ENCODE results near the gene RAD18.

GRCh38 chr3:8983026-8983425, 19.8 kb upstream of the RAD18 start:
- TF ChIP-seq, protein P1, sequence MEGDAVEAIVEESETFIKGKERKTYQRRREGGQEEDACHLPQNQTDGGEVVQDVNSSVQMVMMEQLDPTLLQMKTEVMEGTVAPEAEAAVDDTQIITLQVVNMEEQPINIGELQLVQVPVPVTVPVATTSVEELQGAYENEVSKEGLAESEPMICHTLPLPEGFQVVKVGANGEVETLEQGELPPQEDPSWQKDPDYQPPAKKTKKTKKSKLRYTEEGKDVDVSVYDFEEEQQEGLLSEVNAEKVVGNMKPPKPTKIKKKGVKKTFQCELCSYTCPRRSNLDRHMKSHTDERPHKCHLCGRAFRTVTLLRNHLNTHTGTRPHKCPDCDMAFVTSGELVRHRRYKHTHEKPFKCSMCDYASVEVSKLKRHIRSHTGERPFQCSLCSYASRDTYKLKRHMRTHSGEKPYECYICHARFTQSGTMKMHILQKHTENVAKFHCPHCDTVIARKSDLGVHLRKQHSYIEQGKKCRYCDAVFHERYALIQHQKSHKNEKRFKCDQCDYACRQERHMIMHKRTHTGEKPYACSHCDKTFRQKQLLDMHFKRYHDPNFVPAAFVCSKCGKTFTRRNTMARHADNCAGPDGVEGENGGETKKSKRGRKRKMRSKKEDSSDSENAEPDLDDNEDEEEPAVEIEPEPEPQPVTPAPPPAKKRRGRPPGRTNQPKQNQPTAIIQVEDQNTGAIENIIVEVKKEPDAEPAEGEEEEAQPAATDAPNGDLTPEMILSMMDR (IDR thresholded peaks at IDR 0.05; ENCODE audit: low read length), result no peak
- TF ChIP-seq EZH2 (optimal IDR thresholded peaks at IDR 0.05; ENCODE audit: low read depth, low read length), result no peak
- TF ChIP-seq EZH2phosphoT487 (IDR thresholded peaks at IDR 0.05; ENCODE audit: low read length), result no peak
